GM12865 (cell line): ENCODE results near the gene SENP8.

ENCODE experiments used
- DNase-seq: peaks from one replicate; pipeline ENCODE4 v3.0.0; 2010; ENCODE audit warnings: low read depth
- H3K4me3 ChIP-seq: 2 replicates; pipeline ENCODE4 v1.5.1; 2011; ENCODE audit warnings: mild to moderate bottlenecking, low read depth, low read length, control low read depth
- CTCF ChIP-seq: IDR thresholded peaks from 2 replicates; pipeline ENCODE4 v1.5.1; 2011; ENCODE audit warnings: low read length, control low read depth, low read depth, inconsistent platforms; ENCODE audit not compliant: insufficient read depth; ENCODE audit errors: missing control alignments

The SENP8 gene

GRCh38 chr15:72178976-72179585 lies 60.9 kb downstream of the SENP8 start:
- no peak overlapping the region for H3K4me3 ChIP-seq
- TF ChIP-seq CTCF, result no peak
- no peak for DNase-seq

GRCh38 chr15:72179950-72180581 lies 61.9 kb downstream of the SENP8 start:
- H3K4me3 ChIP-seq, result no peak overlapping the region
- DNase-seq, result no peak
- no peak for TF ChIP-seq CTCF

GRCh38 chr15:72180761-72181324 lies 62.6 kb downstream of the SENP8 start:
- no peak for DNase-seq
- TF ChIP-seq CTCF, result no peak
- H3K4me3 ChIP-seq, result no peak overlapping the region

GRCh38 chr15:72182244-72182643 lies 64.0 kb downstream of the SENP8 start:
- no peak for TF ChIP-seq CTCF
- no peak overlapping the region for H3K4me3 ChIP-seq
- no peak for DNase-seq

GRCh38 chr15:72182673-72183072 lies 64.5 kb downstream of the SENP8 start:
- no peak for TF ChIP-seq CTCF
- no peak overlapping the region for H3K4me3 ChIP-seq
- DNase-seq, result no peak

- H3K4me3 ChIP-seq, result no peak overlapping the region
- DNase-seq, result no peak
- TF ChIP-seq CTCF, result no peak
These were observed 65.6 kb downstream of the SENP8 start for GRCh38 chr15:72183781-72184164.
